RKO (cell line): ENCODE results near the gene SLX9.

Experiments used
- DNase-seq: peaks from one replicate; pipeline ENCODE4 v3.0.0-alpha.2; 2016; ENCODE audit warnings: low spot score

Gene SLX9

GRCh38 chr21:44991538-44992483 is 52.0 kb downstream of the SLX9 start:
- DNase-seq, result no peak

GRCh38 chr21:44992608-44993031 is 52.8 kb downstream of the SLX9 start:
- DNase-seq, result no peak

GRCh38 chr21:44993321-44994046 is 53.7 kb downstream of the SLX9 start:
- DNase-seq, result no peak

- no peak for DNase-seq
These were observed 54.3 kb downstream of the SLX9 start for GRCh38 chr21:44994047-44994694.

GRCh38 chr21:44994695-44995342 is 55.0 kb downstream of the SLX9 start:
- no peak for DNase-seq

GRCh38 chr21:44995343-44995941 is 55.6 kb downstream of the SLX9 start:
- no peak for DNase-seq

GRCh38 chr21:44996096-44996495 is 56.3 kb downstream of the SLX9 start:
- DNase-seq, result no peak

GRCh38 chr21:44996501-44996921 is 56.7 kb downstream of the SLX9 start:
- no peak for DNase-seq

- DNase-seq, result no peak
These were observed 57.4 kb downstream of the SLX9 start for GRCh38 chr21:44996983-44997936.

GRCh38 chr21:44998086-44998620 is 58.3 kb downstream of the SLX9 start:
- DNase-seq, result no peak

GRCh38 chr21:44998621-44999427 is 59.0 kb downstream of the SLX9 start:
- DNase-seq, result no peak

GRCh38 chr21:44999428-44999971 is 59.7 kb downstream of the SLX9 start:
- no peak for DNase-seq

GRCh38 chr21:44999972-45000636 is 60.3 kb downstream of the SLX9 start:
- no peak for DNase-seq

GRCh38 chr21:45000637-45001133 is 60.9 kb downstream of the SLX9 start:
- DNase-seq, result no peak

GRCh38 chr21:45001134-45002095 is 61.6 kb downstream of the SLX9 start:
- peak; percentile 23 for DNase-seq

GRCh38 chr21:45002381-45003204 is 62.8 kb downstream of the SLX9 start:
- DNase-seq, result no peak
